ENCODE measurements around the gene ESYT2. TPM values are rescaled to one million over a fixed set of nuclear protein-coding genes. Genes with fewer than 3 reads are reported as not detected.

The ESYT2 gene
- total and polyA plus RNA-seq, 9 of the 15 experiments (the other 6 are each of a cell fraction or from before 2014, with no cell fraction given): 5.8 to 86.9 (median 64.7) TPM

GRCh38 chr7:158821171-158822031 lies 7.9 kb downstream of the ESYT2 start (continued):
- TF ChIP-seq JUN (IDR thresholded peaks at IDR 0.05; ENCODE audit: borderline replicate concordance, low read depth, low read length) (0 out of 2 replicates have a peak, but pooled peaks have one; percentile 34), JUN (CRISPR knock-in tag; IDR thresholded peaks at IDR 0.05; ENCODE audit: borderline replicate concordance) (no peak), ZNF384 (IDR thresholded peaks at IDR 0.05; ENCODE audit: low read depth, low read length) (no peak), HDAC8 (tag; IDR thresholded peaks at IDR 0.05) (no peak), ZNF277 (CRISPR knock-in tag; IDR thresholded peaks at IDR 0.05; ENCODE audit: borderline replicate concordance) (no peak), HNRNPLL (IDR thresholded peaks at IDR 0.05; ENCODE audit: low read depth, low read length, poor library complexity, severe bottlenecking) (peak; percentile 18), CTCF (IDR thresholded peaks at IDR 0.05 in 2 of 3, conservative IDR thresholded peaks at IDR 0.05 in 1 of 3; ENCODE audit: insufficient read depth in 2 of 3, low read depth in 1 of 3, low read length in 3 of 3) (peak; percentile 14 to 35 (median 33); a peak in 3 of 6 replicates), ETV6 (IDR thresholded peaks at IDR 0.05; ENCODE audit: borderline replicate concordance in 1 of 2, low read depth in 2 of 2, low read length in 1 of 2) (no peak), ETV6 (CRISPR knock-in tag; IDR thresholded peaks at IDR 0.05; ENCODE audit: borderline replicate concordance) (no peak), BDP1 (IDR thresholded peaks at IDR 0.05; ENCODE audit: insufficient read depth, insufficient read length) (no peak), PRDM10 (IDR thresholded peaks at IDR 0.05; ENCODE audit: partially characterized antibody) (peak; percentile 16), KLF10 (CRISPR knock-in tag; IDR thresholded peaks at IDR 0.05) (no peak), ATF3 (IDR thresholded peaks at IDR 0.05) (peak; percentile 70), ATF3 (CRISPR knock-in tag; conservative IDR thresholded peaks at IDR 0.05) (no peak), ZBTB17 (CRISPR knock-in tag; IDR thresholded peaks at IDR 0.05) (peak; percentile 58; the same call in 1 of the 2 replicates), EZH2 (IDR thresholded peaks at IDR 0.05; ENCODE audit: borderline replicate concordance, low read depth, low read length) (no peak), SAFB (IDR thresholded peaks at IDR 0.05; ENCODE audit: borderline replicate concordance, low read depth, low read length) (no peak), SIN3B (IDR thresholded peaks at IDR 0.05; ENCODE audit: low read depth) (no peak)

All from K562 (cell line).